HG03175 (cell line): ENCODE data around the gene ANXA11.

Experiments
- ATAC-seq: cut with Tn5 transposase; IDR thresholded peaks from one replicate; pipeline ENCODE4 v1.9.1; 2021; ENCODE audit warnings: mild to moderate bottlenecking, moderate library complexity; ENCODE audit not compliant: unreplicated experiment

Gene ANXA11

DNA sequence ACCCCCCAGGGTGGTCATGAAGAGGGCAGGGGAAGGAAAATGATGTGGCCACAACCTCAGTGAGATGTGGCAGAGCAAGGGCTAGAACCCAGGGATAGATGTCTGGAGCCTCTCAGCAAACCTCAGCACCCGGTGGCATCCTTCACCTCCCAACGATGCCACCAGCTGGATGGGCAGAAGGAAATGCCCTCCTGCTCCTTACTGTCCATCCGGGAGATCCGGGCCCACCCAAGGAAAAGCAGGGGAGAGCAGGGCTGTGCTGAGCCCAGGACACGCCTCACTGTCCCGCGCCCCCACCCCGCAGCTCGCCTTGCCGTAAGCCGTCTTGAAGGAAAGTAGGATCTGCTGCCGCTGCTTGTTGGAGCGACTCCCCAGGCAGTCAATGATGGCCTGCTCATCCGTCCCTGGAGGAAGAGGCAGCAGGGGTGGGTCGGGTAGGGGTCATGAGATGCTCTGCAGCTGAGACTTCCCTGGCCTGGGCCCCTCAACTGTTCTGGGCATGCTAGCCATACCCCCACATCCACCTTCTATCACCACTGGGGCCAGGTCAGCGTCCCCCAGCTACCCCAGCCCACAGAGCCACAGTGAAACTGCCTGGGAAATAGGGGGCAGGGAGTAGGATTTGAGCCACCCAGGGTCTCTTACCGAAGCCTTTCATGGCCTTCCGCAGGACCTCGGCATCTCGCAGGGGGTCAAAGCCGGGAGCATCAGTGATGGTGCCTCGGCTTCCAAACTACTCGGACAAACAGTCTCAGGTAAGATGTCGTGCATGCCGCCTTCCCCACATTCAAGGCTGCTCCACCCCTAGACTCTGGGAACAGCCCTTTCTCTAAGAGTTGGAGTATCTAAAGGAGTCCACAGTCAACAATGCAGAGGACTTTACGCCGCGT, 38.5 kb downstream of the ANXA11 start:
- no peak for ATAC-seq

DNA sequence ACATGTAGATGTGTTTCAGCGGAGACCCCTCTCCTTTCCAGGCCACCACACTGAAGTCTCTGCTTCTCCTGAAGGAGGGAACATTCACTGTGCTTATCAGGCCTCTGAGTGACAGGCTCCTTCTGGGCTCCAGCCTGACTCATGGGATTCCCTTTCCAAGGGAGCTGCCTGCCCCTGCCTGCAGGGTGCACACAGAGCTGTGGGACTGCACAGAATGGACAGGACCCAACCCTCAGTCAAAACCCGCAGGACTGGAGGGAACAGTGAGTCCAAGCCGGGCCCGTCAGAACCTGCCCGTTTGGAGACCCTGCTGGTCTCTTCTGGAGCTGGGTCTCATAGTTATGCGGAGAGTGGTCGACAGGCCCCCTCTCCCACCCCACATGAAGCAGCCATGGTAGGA, 40.2 kb downstream of the ANXA11 start:
- no peak for ATAC-seq

- no peak for ATAC-seq
Measured at GRCh38 chr10:80164596-80164995, 40.7 kb downstream of the ANXA11 start.

- no peak for ATAC-seq
Measured at GRCh38 chr10:80163741-80164341, 41.5 kb downstream of the ANXA11 start.

DNA sequence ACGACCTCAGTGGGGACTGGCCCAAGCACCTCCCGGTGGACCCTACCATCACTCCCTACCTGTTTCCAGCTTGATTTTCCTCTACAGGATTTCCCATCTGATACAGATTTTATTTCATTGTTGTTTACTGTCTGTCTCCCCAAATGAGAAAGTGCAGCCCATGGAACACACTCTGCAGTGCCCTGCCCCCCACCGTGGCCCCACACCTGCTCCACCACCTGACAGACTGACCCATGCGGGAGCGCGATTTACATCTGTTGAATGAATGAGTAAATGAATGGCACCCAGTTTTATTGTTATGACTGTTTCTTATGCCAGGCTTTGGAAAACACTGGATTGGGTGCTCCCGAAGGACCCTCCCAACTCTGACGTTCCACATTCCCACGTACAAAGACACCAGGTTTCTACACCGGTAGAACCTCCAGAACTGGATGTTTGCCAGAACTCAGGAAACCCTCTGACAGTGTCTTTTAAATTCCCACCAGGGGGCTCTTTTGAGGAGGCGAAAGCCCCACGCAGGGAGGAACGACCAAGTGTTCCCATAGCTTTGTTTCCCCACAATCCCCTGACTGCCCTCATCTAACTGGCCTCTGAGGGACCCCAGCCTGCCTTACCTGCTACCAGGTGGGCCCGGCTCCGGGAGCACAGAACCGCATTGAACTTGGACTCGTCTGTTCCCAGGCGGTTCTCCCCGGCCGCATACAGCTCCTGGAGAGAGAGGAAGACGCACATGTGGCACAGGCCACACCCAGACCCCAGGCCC, 43.8 kb downstream of the ANXA11 start:
- ATAC-seq, result no peak

DNA sequence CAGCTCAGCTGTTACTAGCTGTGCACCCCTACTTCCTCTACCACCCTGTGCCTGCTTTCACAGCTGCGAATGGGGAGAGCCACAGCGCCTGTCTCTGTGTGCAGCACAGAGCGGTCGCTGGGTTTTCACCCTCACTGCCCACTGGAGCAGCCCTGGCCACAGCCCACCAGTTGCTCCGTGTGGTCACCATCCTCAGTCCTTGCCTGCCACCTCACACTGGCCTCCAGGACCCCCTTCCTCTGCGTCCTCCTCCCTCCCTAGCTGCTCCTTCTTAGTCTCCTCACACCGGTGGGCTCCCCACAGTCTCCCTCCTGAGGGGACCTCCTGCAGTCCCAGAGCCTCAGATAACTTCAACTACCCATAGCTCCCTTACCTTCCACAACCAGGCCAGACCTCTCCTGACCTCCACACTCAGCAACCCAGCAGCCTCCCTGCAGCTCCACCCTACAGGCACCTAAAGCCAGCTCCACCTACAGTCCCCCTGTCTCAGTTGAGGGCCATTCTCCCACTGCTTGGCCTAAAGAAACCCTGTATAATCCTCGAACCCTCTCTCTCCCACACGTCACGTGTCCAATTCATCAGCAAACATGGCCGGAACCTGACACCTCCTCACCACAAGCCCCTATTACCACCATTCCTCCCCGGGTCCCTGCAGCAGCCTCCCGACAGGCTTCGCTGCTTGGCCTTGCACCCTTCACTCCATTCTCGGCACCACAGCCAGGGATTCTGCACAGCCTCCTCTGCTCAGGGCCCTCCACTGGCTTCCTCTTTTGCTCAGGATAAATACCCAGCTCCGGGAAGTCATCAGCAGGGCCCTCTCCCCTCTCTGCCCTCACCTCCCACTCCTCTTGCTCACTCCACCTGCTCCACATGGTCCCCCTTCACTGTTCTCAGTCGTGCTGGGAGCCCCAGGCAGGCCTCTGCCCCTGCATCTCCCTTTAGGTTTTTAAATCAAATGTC, 44.7 kb downstream of the ANXA11 start:
- ATAC-seq, result no peak

DNA sequence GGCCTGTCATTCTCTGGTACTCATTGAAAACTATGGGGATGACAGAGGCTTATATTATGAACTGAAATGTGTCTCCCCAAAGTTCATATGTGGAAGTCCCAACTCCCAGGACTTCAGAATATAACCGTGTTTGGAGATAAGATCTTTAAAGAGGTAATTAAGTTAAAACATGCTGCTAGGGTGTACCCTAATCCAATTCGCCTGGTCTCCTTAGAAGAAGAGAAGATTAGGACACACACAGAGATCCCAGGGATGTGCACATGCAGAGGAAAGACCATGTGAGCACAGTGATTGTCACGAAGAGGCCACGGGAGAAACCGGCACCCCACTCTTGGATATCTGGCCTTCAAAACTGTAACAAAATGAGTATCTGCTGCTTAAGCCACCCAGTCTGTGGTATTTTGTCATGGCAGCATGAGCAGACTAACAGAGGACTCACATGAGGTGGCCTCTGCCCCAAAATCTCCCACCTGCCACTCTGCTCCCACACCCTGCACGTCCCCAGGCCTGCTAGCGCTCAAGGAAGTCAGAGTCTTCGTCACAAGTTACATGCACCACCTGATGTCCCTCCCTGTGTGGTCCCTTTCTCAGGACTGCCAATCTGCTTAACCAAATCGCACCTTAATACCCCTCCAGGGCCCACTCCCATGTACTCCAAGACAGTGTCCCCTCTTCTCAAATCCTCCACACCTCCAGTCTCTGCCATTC, 46.0 kb downstream of the ANXA11 start:
- no peak for ATAC-seq

DNA sequence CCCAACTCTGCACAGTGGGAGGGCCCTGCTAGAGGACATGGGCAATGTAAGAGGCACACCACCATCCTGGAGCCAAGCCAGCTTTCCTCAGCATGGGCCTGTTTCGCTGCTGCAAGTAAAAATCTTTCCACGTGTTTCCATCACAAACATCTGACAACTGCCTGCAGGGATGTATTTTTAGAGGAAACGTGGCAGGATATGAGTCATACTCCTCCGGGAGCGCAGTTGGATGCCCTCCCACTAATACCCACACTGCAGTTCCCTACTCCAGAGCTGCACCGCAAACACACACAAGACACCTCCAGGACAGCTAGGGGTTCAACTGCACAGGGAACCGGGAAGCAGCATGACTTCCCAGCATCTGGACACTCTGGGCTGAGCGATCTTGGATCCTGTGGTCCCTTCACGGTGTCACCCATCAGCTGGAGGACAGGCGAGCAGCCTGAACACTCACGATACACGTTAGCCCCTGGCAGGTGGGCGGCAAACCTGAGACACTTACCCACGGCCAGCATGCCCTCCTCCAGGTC, 46.7 kb downstream of the ANXA11 start:
- ATAC-seq, result no peak

- ATAC-seq, result no peak
Measured at GRCh38 chr10:80158126-80158525, 47.2 kb downstream of the ANXA11 start.

GRCh38 chr10:80157561-80157960, 47.8 kb downstream of the ANXA11 start:
- ATAC-seq, result no peak

DNA sequence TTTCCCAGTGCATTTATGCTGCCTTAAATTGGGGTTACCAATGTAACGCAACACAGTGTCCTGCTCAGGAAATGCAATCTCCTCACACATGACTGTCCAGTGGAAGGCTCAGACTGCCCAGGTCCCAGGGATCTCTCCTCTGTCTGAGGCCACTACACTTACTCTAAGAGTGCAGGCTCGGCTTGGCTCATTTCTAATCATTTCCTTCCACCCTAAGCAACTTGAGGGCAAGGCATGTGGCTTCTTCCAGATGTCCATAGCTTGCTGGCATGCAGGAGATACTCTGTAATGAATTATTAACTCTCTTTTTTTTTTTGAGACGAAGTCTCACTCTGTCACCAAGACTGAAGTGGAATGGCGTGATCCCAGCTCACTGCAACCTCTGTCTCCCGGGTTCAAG, 49.1 kb downstream of the ANXA11 start:
- no peak for ATAC-seq

GRCh38 chr10:80155696-80156215, 49.6 kb downstream of the ANXA11 start:
- no peak for ATAC-seq

- no peak for ATAC-seq
Measured at GRCh38 chr10:80154978-80155695, 50.2 kb downstream of the ANXA11 start.

GRCh38 chr10:80154626-80154977, 50.7 kb downstream of the ANXA11 start:
- no peak for ATAC-seq

DNA sequence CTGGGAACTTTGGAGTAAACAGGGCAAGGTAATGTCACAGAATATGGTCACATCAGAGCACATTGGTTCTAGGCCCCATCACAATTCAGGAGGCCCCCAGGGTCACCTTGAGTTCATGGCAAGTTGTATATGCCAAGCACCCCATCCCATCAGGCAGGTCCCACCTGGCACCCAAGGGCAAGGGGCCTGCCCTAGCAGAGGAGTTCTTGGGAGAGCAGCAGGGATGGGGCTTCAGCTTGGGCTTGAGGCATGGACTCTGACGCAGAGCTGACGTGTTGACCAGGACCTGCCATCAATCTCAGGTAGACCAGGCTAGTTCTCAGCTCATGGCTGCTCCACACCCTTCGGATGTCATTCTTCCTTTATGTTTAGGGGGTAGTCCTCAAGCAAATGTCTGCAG, 51.9 kb downstream of the ANXA11 start:
- ATAC-seq, result no peak

- no peak for ATAC-seq
Measured at GRCh38 chr10:80152820-80153219, 52.5 kb downstream of the ANXA11 start.

GRCh38 chr10:80150172-80150571, 55.2 kb downstream of the ANXA11 start:
- no peak for ATAC-seq

- ATAC-seq, result no peak
Measured at GRCh38 chr10:80149123-80149522, 56.2 kb downstream of the ANXA11 start.
